Astrocyte (in vitro differentiated cells and primary cell): ENCODE results near the gene CKLF. TPM values are rescaled to one million over a fixed set of nuclear protein-coding genes. Genes with fewer than 3 reads are reported as not detected.

Experiments used
- DNase-seq: peaks from one replicate; pipeline ENCODE4 v3.0.0-alpha.2; 2010; ENCODE audit warnings: low read depth
- FAIRE-seq: peaks from 2 replicates; lab custom pipeline; 2011; peaks lifted over from hg19 to GRCh38; lab: Jason Lieb, UNC
- H2AFZ ChIP-seq: 2 replicates; pipeline ENCODE4 v1.6.0; 2012; ENCODE audit warnings: low read depth, low read length, inconsistent platforms
- H3K27ac ChIP-seq: 2 replicates; pipeline ENCODE4 v1.5.1; 2011; ENCODE audit warnings: low read depth, low read length, inconsistent platforms
- H3K27me3 ChIP-seq: 2 replicates; pipeline ENCODE4 v1.6.0; 2011; ENCODE audit warnings: low read length, inconsistent platforms; ENCODE audit not compliant: insufficient read depth
- H3K36me3 ChIP-seq: 2 replicates; pipeline ENCODE4 v1.5.1; 2011; ENCODE audit warnings: low read length, inconsistent platforms; ENCODE audit not compliant: insufficient read depth
- H3K4me1 ChIP-seq: 2 replicates; pipeline ENCODE4 v1.5.1; 2011; ENCODE audit warnings: low read length, inconsistent platforms; ENCODE audit not compliant: insufficient read depth
- H3K4me2 ChIP-seq: 2 replicates; pipeline ENCODE4 v1.6.0; 2012; ENCODE audit warnings: low read length, inconsistent platforms
- H3K4me3 ChIP-seq: 2 replicates; pipeline ENCODE4 v1.5.1; 2011; ENCODE audit warnings: low read depth, mild to moderate bottlenecking, low read length, inconsistent platforms; ENCODE audit not compliant: insufficient read depth
- H3K79me2 ChIP-seq: 2 replicates; pipeline ENCODE4 v1.6.0; 2012; ENCODE audit warnings: mild to moderate bottlenecking, low read length, inconsistent platforms; ENCODE audit not compliant: insufficient read depth
- H3K9ac ChIP-seq: 2 replicates; pipeline ENCODE4 v1.6.0; 2012; ENCODE audit warnings: mild to moderate bottlenecking, low read length, inconsistent platforms
- H3K9me3 ChIP-seq: 2 replicates; pipeline ENCODE4 v1.5.1; 2012; ENCODE audit warnings: low read depth, mild to moderate bottlenecking, low read length, inconsistent platforms; ENCODE audit not compliant: insufficient read depth
- H4K20me1 ChIP-seq: 2 replicates; pipeline ENCODE4 v1.6.0; 2012; ENCODE audit warnings: low read length, inconsistent platforms; ENCODE audit not compliant: insufficient read depth
- H3K27ac Mint-ChIP-seq: one replicate; pipeline ENCODE4 v1.8.0; 2021; ENCODE audit warnings: mild to moderate bottlenecking, mixed read lengths; ENCODE audit not compliant: unreplicated experiment
- H3K27me3 Mint-ChIP-seq: one replicate; pipeline ENCODE4 v1.8.0; 2021; ENCODE audit warnings: low read depth, mixed read lengths; ENCODE audit not compliant: unreplicated experiment
- H3K36me3 Mint-ChIP-seq: one replicate; pipeline ENCODE4 v1.8.0; 2021; ENCODE audit warnings: low read depth, mixed read lengths; ENCODE audit not compliant: unreplicated experiment
- H3K4me1 Mint-ChIP-seq: one replicate; pipeline ENCODE4 v1.8.0; 2021; ENCODE audit warnings: low read depth, mixed read lengths; ENCODE audit not compliant: unreplicated experiment
- H3K4me3 Mint-ChIP-seq: one replicate; pipeline ENCODE4 v1.8.0; 2021; ENCODE audit warnings: mild to moderate bottlenecking, moderate library complexity, mixed read lengths; ENCODE audit not compliant: unreplicated experiment
- H3K9me3 Mint-ChIP-seq: one replicate; pipeline ENCODE4 v1.8.0; 2021; ENCODE audit warnings: mild to moderate bottlenecking, mixed read lengths; ENCODE audit not compliant: unreplicated experiment
- EZH2 ChIP-seq: IDR thresholded peaks from 2 replicates; pipeline ENCODE4 v1.6.1; 2012; ENCODE audit warnings: mild to moderate bottlenecking, low read length, inconsistent platforms; ENCODE audit not compliant: insufficient read depth
- total RNA-seq: library from RNA; stranded (reverse); gene quantifications from 2 replicates; pipeline ENCODE4 v1.2.1, GENCODE V29; 2021
- TF ChIP-seq, protein P1 (sequence below): IDR thresholded peaks from 2 replicates; pipeline ENCODE4 v1.5.1; 2011; ENCODE audit warnings: low read depth, mild to moderate bottlenecking, inconsistent platforms, low read length, moderate library complexity; ENCODE audit not compliant: insufficient read depth

CKLF gene
- total RNA-seq, 1 donor from 2014 or later, result 24.5 TPM

DNA sequence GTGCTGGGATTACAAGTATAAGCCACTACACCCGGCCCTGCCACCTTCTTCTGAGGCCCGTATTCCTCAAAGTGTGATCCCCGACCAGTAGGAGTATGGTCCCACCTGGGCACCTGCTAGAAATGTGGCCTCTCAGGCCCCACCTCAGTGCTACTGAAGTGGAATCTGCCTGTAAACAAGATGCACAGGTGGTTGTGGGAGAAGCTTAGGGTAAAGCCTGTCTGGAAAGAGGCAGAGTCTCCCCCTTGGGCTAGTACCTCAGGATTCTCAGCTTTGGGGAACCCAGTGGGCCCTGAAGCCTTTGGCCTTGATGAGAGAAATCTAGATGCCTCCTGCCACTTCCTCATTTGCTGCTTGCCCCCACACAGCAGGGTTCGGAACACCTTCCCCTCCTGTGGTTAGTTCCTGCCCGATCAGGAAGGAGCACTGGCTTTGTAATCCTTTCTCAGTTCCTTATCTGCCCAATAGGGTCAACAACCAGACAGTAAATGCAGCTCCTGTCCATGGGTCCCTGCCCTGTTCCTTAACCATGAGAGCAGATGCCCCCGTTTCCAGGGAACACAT lies 27.7 kb upstream of the CKLF start:
- Mint-ChIP-seq H3K27me3 (peaks cover 5% of the 10 kb centered on the region), H3K27ac (no peak overlapping the region), H3K4me1 (peaks cover 25% of the 10 kb centered on the region), H3K36me3 (peaks cover 18% of the 10 kb centered on the region), H3K9me3 (peaks cover 1% of the 10 kb centered on the region), H3K4me3 (no peak overlapping the region)
- no peaks in the 10 kb centered on the region for H3K9me3 ChIP-seq
- DNase-seq, result no peak
- no peak overlapping the region for H3K4me3 ChIP-seq
- no peak overlapping the region for H2AFZ ChIP-seq
- H4K20me1 ChIP-seq, result no peaks in the 10 kb centered on the region
- no peak overlapping the region for H3K27ac ChIP-seq
- no peak overlapping the region for H3K4me2 ChIP-seq
- H3K79me2 ChIP-seq, result peaks cover 4% of the 10 kb centered on the region
- no peaks in the 10 kb centered on the region for H3K36me3 ChIP-seq
- H3K27me3 ChIP-seq, result no peaks in the 10 kb centered on the region
- H3K4me1 ChIP-seq, result peaks cover 16% of the 10 kb centered on the region
- FAIRE-seq, result no peak
- no peak for TF ChIP-seq EZH2
- TF ChIP-seq, protein P1, sequence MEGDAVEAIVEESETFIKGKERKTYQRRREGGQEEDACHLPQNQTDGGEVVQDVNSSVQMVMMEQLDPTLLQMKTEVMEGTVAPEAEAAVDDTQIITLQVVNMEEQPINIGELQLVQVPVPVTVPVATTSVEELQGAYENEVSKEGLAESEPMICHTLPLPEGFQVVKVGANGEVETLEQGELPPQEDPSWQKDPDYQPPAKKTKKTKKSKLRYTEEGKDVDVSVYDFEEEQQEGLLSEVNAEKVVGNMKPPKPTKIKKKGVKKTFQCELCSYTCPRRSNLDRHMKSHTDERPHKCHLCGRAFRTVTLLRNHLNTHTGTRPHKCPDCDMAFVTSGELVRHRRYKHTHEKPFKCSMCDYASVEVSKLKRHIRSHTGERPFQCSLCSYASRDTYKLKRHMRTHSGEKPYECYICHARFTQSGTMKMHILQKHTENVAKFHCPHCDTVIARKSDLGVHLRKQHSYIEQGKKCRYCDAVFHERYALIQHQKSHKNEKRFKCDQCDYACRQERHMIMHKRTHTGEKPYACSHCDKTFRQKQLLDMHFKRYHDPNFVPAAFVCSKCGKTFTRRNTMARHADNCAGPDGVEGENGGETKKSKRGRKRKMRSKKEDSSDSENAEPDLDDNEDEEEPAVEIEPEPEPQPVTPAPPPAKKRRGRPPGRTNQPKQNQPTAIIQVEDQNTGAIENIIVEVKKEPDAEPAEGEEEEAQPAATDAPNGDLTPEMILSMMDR, result no peak
- no peak overlapping the region for H3K9ac ChIP-seq

DNA sequence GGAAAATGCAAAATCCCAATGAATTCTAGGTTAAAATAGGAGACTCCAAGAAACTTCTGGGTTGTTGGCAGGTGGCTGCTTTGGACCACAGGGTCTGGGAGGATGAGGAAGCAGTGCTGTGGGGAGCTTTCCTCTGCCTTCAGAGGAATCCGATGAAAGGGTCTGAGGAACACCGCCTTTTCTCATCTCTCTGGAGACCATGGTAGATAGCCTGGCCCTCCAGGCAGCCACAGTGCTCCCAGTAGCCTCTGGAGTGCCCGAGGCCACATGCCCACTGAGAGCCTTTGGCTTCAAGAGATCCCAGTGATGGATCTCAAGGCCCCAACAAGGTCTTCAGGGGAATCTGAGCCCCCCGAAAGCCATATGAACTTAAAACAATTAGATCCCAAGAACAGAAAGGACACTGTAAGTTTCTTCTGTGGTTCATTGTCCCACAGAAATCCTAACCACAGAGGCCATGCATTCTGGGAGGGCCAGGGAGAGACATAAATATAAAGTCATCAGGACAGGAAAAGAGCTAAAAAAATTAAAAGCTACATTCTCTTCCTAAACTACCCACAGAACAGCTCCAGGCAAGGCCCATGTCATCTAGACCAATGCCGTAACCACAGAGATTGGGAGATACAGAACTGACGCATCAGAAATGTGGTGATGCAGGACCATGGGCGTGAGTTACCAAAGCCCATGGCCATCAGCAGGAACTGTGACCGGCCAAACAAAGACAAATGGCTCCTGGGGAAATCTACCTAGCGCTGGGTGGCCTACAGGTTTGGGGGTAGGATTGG lies 26.8 kb upstream of the CKLF start:
- Histone ChIP-seq H3K9me3 (no peaks in the 10 kb centered on the region), H3K27ac (peak overlapping the region; percentile 3), H3K4me3 (no peak overlapping the region), H3K36me3 (peaks cover 5% of the 10 kb centered on the region), H3K27me3 (no peaks in the 10 kb centered on the region), H2AFZ (no peak overlapping the region), H3K4me1 (peaks cover 16% of the 10 kb centered on the region), H3K79me2 (peaks cover 4% of the 10 kb centered on the region), H3K4me2 (no peak overlapping the region), H4K20me1 (no peaks in the 10 kb centered on the region), H3K9ac (no peak overlapping the region)
- FAIRE-seq (no peak), DNase-seq (peak; percentile 87)
- Mint-ChIP-seq H3K4me1 (peaks cover 22% of the 10 kb centered on the region), H3K9me3 (peaks cover 1% of the 10 kb centered on the region), H3K4me3 (no peak overlapping the region), H3K27ac (no peak overlapping the region), H3K36me3 (peaks cover 20% of the 10 kb centered on the region), H3K27me3 (peaks cover 5% of the 10 kb centered on the region)
- TF ChIP-seq EZH2, result no peak
- TF ChIP-seq, protein P1, result no peak

- H3K27ac Mint-ChIP-seq, result no peak overlapping the region
- H3K79me2 ChIP-seq, result no peaks in the 10 kb centered on the region
- no peaks in the 10 kb centered on the region for H3K4me1 ChIP-seq
- no peak overlapping the region for H3K4me3 Mint-ChIP-seq
- peaks cover 1% of the 10 kb centered on the region for H3K9me3 Mint-ChIP-seq
- no peak overlapping the region for H3K4me3 ChIP-seq
- no peak overlapping the region for H2AFZ ChIP-seq
- peaks cover 28% of the 10 kb centered on the region for H3K36me3 Mint-ChIP-seq
- DNase-seq (no peak), FAIRE-seq (no peak)
- H3K9me3 ChIP-seq, result no peaks in the 10 kb centered on the region
- no peak overlapping the region for H3K27ac ChIP-seq
- no peak overlapping the region for H3K4me2 ChIP-seq
- peaks cover 8% of the 10 kb centered on the region for H3K36me3 ChIP-seq
- TF ChIP-seq, protein P1, result no peak
- TF ChIP-seq EZH2, result no peak
- no peak overlapping the region for H3K9ac ChIP-seq
- no peaks in the 10 kb centered on the region for H4K20me1 ChIP-seq
- H3K27me3 Mint-ChIP-seq, result peaks cover 7% of the 10 kb centered on the region
- peaks cover 7% of the 10 kb centered on the region for H3K4me1 Mint-ChIP-seq
- H3K27me3 ChIP-seq, result no peaks in the 10 kb centered on the region
Observed at GRCh38 chr16:66528294-66528693, 24.1 kb upstream of the CKLF start.
